Stomach (tissue), 9 donors: ENCODE results near the gene KCNH5. TPM values are rescaled to one million over a fixed set of nuclear protein-coding genes. Genes with fewer than 3 reads are reported as not detected.

ENCODE experiments used
- DNase-seq, 2 donors: peaks; one replicate each; pipeline versions ENCODE4 v3.0.0 to v3.0.0-alpha.2; 2013 to 2019
- H3K27ac ChIP-seq, 5 donors: fragments of 200-600 bp in 4 of 5; sonication (generic) in 4 of 5; one replicate each; pipeline ENCODE4 v1.5.1; 2013 to 2019; ENCODE audit warnings: mild to moderate bottlenecking in 1 of 5, moderate library complexity in 1 of 5
- H3K27me3 ChIP-seq, 3 donors: fragments of 200-600 bp; sonication (generic); one replicate each; pipeline ENCODE4 v1.5.1; 2017 to 2019; ENCODE audit warnings: mixed run types in 1 of 3
- H3K36me3 ChIP-seq, 4 donors: fragments of 200-600 bp; sonication (generic); 1 replicate in 3 of 4; 2 replicates in 1 of 4; pipeline ENCODE4 v1.5.1; 2016 to 2019
- H3K4me1 ChIP-seq, 4 donors: fragments of 200-600 bp; sonication (generic); one replicate each; pipeline ENCODE4 v1.5.1; 2016 to 2019
- H3K4me3 ChIP-seq, 4 donors: fragments of 200-600 bp; sonication (generic) in 3 of 4; one replicate each; pipeline ENCODE4 v1.5.1; 2016 to 2019; ENCODE audit warnings: mild to moderate bottlenecking in 1 of 4
- H3K9me3 ChIP-seq, 4 donors: fragments of 200-600 bp; sonication (generic); one replicate each; pipeline ENCODE4 v1.5.1; 2016 to 2019
- EP300 ChIP-seq: sonication (generic); formaldehyde crosslinking; IDR thresholded peaks from one replicate; pipeline ENCODE4 v1.6.1; 2017; ENCODE audit warnings: antibody characterized with exemption
- POLR2A ChIP-seq, 4 donors: fragments of 450-650 bp; IDR thresholded peaks; one replicate each; pipeline ENCODE4 v1.6.1; 2016; ENCODE audit warnings: antibody characterized with exemption in 4 of 4, control low read depth in 2 of 4, mild to moderate bottlenecking in 1 of 4, moderate library complexity in 1 of 4
- POLR2AphosphoS5 ChIP-seq, 3 donors: sonication (generic); formaldehyde crosslinking; IDR thresholded peaks; one replicate each; pipeline ENCODE4 v1.6.1; 2016; ENCODE audit warnings: antibody characterized with exemption in 3 of 3
- WGBS, 5 donors: extraction: QIAGEN DNeasy Blood & Tissue Kit in 3 of 5; methylation state at CpG; one replicate each; pipeline versions ENCODE4 v1.1.5 to v1.1.7; 2013 to 2018; 5-methylcytosine and 5-hydroxymethylcytosine counted together
- intact Hi-C: fragments of 100-400 bp; cut with DNase I; formaldehyde crosslinking; loops from one replicate; pipeline ENCODE4 v1.15.1; 2023; ENCODE audit warnings: low total_unique reads
- polyA plus RNA-seq, 3 donors: library from polyadenylated mRNA; stranded (reverse); fragments of 200-250 nt; gene quantifications; one replicate each; pipeline ENCODE4 v1.2.3, GENCODE V29; 2013
- total RNA-seq, 5 donors: library from RNA; depleted of rRNA; stranded (reverse); fragments of >200 nt; gene quantifications; one replicate each; pipeline versions ENCODE4 v1.1.0 to v1.2.3, GENCODE V29; 2014 to 2016
- TF ChIP-seq, protein P1 (sequence below), 7 experiments: fragments of 450-650 bp in 4 of 7; fragments of 200-600 bp in 3 of 7; sonication (generic) in 3 of 7; IDR thresholded peaks; one replicate each; pipeline ENCODE4 v1.5.1; 2016 to 2019; ENCODE audit warnings: antibody characterized with exemption in 7 of 7, control low read depth in 2 of 7, mild to moderate bottlenecking in 1 of 7
- donor health status: healthy with polysubstance abuse.
- donor health status: Bipolar disorder and iron deficiency.
- donor health status: healthy.

The KCNH5 gene
- total and polyA plus RNA-seq, 8 donors = under 0.01 to 0.55 TPM; not detected in 6

DNA sequence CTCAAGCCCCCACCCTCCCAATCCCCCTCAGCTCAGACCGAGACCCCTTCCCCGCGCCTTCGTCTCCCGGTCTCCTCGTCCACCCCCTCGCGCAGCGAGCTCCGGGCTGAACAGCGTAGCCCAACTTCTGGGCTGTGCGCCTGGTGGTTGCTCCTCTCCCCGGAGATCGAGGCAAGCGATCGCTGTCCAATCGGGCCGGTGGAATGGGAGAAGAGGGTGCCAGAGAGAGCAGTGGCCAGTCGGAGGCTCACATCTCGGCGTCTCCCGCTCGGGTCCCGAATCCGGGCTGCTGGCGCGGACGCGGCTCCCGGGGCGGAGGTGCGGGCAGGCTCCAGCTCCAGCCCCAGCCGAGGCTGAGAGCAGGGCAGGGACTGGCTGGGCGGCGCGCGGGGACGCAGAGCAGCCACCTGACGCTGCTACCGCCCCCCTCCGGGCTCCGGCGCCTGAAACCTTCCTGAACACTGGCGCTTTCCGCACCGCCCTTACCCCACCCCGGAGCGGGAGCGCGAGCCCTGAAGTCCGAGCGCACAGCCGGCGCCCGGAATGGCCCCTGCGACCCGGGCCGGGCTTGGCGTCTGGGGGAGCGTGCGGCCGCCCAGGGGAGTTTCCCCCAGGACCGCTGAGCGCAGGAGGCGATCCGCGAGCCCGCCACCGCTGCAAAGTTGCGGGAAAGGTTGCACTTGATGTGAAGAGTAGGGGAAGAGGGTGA lies 508 bp upstream of the KCNH5 start:
- Histone ChIP-seq H3K27ac (no peak overlapping the region), H3K4me1 (peaks cover 12 to 21% (median 15%) of the 10 kb centered on the region in 4 donors), H3K9me3 (no peaks in the 10 kb centered on the region), H3K27me3 (peaks cover 7 to 74% (median 30%) of the 10 kb centered on the region in 3 donors), H3K36me3 (no peaks in the 10 kb centered on the region), H3K4me3 (peak overlapping the region; percentile 28 to 45 (median 40))
- intact Hi-C loops = no loop called here
- 1 to 2% (median 2%) methylated on average over 37 to 70 of the region's 70 CpGs for WGBS, 5 donors
- DNase-seq = peak in 1 of 2 donors; percentile 79
- TF ChIP-seq POLR2AphosphoS5 (IDR thresholded peaks at IDR 0.05) = no peak
- TF ChIP-seq, protein P1, sequence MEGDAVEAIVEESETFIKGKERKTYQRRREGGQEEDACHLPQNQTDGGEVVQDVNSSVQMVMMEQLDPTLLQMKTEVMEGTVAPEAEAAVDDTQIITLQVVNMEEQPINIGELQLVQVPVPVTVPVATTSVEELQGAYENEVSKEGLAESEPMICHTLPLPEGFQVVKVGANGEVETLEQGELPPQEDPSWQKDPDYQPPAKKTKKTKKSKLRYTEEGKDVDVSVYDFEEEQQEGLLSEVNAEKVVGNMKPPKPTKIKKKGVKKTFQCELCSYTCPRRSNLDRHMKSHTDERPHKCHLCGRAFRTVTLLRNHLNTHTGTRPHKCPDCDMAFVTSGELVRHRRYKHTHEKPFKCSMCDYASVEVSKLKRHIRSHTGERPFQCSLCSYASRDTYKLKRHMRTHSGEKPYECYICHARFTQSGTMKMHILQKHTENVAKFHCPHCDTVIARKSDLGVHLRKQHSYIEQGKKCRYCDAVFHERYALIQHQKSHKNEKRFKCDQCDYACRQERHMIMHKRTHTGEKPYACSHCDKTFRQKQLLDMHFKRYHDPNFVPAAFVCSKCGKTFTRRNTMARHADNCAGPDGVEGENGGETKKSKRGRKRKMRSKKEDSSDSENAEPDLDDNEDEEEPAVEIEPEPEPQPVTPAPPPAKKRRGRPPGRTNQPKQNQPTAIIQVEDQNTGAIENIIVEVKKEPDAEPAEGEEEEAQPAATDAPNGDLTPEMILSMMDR (IDR thresholded peaks at IDR 0.05) = no peak
- TF ChIP-seq POLR2A (IDR thresholded peaks at IDR 0.05) = no peak
- TF ChIP-seq EP300 = no peak

- Histone ChIP-seq H3K27ac (no peak overlapping the region), H3K27me3 (peaks cover 0 to 47% (median 10%) of the 10 kb centered on the region in 3 donors), H3K36me3 (no peaks in the 10 kb centered on the region), H3K9me3 (no peaks in the 10 kb centered on the region), H3K4me3 (no peak overlapping the region), H3K4me1 (peaks cover 0 to 3% (median under 1%) of the 10 kb centered on the region in 4 donors)
- TF ChIP-seq, protein P1 (IDR thresholded peaks at IDR 0.05) = no peak
- TF ChIP-seq POLR2AphosphoS5 (IDR thresholded peaks at IDR 0.05) (no peak), EP300 (no peak), POLR2A (IDR thresholded peaks at IDR 0.05) (no peak)
- DNase-seq = peak in 1 of 2 donors; percentile 73
- intact Hi-C loops = loop anchor here (10.0 kb wide), 1 partner anchor 875 kb away; no protein-coding TSS in a partner anchor
- WGBS, 5 donors = 7 to 12% (median 8%) methylated on average over 3 of the region's 3 CpGs
These were observed 5.4 kb downstream of the KCNH5 start for GRCh38 chr14:63039866-63040265.

DNA sequence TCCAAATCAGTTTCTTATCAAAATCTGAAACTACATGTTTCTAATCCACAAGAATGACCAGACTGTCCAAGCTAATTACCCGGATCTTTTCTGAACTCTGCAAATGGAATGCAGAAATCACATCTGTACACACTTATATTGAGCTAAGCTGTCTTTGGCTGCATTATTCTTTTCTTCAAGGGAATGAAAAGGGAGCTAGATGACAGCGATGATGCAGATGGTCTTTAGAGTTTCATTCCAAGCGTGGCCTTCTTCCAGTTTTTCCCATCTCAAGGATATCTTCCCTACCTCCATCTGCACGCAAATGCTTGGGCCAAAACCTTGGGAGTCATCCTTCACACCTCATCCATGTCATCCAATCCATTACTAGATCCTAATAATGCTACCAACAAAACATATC lies 12.6 kb downstream of the KCNH5 start:
- intact Hi-C loops = loop anchor here (10.0 kb wide), 1 partner anchor 868 kb away; no protein-coding TSS in a partner anchor
- no peaks in the 10 kb centered on the region for H3K9me3 ChIP-seq
- no peak overlapping the region for H3K27ac ChIP-seq
- peak in 1 of 2 donors; percentile 15 for DNase-seq
- no peak overlapping the region for H3K4me3 ChIP-seq
- H3K4me1 ChIP-seq = no peaks in the 10 kb centered on the region
- 67 to 78% (median 71%) methylated on average over 4 of the region's 4 CpGs for WGBS, 5 donors
- TF ChIP-seq EP300 (no peak), POLR2AphosphoS5 (IDR thresholded peaks at IDR 0.05) (no peak), POLR2A (IDR thresholded peaks at IDR 0.05) (no peak)
- TF ChIP-seq, protein P1 (IDR thresholded peaks at IDR 0.05) = no peak
- H3K27me3 ChIP-seq = peaks cover 0 to 5% (median 0%) of the 10 kb centered on the region in 3 donors
- no peaks in the 10 kb centered on the region for H3K36me3 ChIP-seq

DNA sequence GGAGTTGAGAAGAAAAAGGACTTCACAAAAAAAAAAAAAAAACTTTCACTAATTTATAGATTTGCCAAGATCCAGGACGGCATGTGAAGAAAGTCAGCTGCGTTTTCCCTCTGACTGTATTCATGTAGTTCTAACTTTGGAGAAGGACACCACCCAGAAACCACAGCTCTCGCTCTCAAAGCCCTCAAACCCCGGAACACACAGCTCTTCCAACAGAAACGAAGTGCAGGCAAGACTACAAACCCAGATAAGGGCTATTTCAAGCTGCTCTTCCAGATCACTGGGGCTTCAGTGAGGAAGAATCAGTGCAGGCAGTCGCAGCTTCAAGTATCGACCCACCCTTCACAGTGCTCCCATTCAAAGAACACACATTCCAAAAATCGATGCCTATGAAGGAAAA lies 13.2 kb downstream of the KCNH5 start:
- H3K27me3 ChIP-seq = peaks cover 0 to 5% (median 0%) of the 10 kb centered on the region in 3 donors
- no peaks in the 10 kb centered on the region for H3K36me3 ChIP-seq
- no peaks in the 10 kb centered on the region for H3K9me3 ChIP-seq

More for the DNA sequence above, 13.2 kb downstream of the KCNH5 start:
- Histone ChIP-seq H3K4me3 (no peak overlapping the region), H3K4me1 (no peaks in the 10 kb centered on the region), H3K27ac (no peak overlapping the region)
- intact Hi-C loops = loop anchor here (10.0 kb wide), 1 partner anchor 867 kb away; no protein-coding TSS in a partner anchor
- TF ChIP-seq EP300 (no peak), POLR2AphosphoS5 (IDR thresholded peaks at IDR 0.05) (no peak), POLR2A (IDR thresholded peaks at IDR 0.05) (no peak)
- TF ChIP-seq, protein P1 (IDR thresholded peaks at IDR 0.05) = no peak
- 32 to 47% (median 42%) methylated on average over 8 of the region's 8 CpGs for WGBS, 5 donors
- peak in 1 of 2 donors; percentile 38 for DNase-seq
